Heart left ventricle (tissue), 16 donors: ENCODE results near the gene OR10H3. TPM values are rescaled to one million over a fixed set of nuclear protein-coding genes. Genes with fewer than 3 reads are reported as not detected.
"Not testable (repeated sequence)": the region's sequence is repeated elsewhere in the genome, so short reads cannot be mapped to it uniquely, and the experiment has no call there.

ENCODE experiments used
- ATAC-seq, 4 donors: fragments of 200-7000 bp; cut with Tn5 transposase; one replicate each; pipeline ENCODE4 v1.9.1; 2020 to 2022; ENCODE audit warnings: moderate library complexity in 4 of 4, mild to moderate bottlenecking in 3 of 4, moderate number of reproducible peaks in 1 of 4
- DNase-seq, 5 donors: peaks; one replicate each; pipeline ENCODE4 v3.0.0-alpha.2; 2020
- H3K27ac ChIP-seq, 12 donors: fragments of 200-600 bp; sonication (generic) in 4 of 12; one replicate each; pipeline versions ENCODE4 v1.5.0 to v1.8.0; 2016 to 2022; ENCODE audit warnings: mild to moderate bottlenecking in 2 of 12
- H3K27me3 ChIP-seq, 9 donors: fragments of 200-600 bp; sonication (generic) in 2 of 9; one replicate each; pipeline versions ENCODE4 v1.5.1 to v1.8.0; 2016 to 2022; ENCODE audit warnings: mild to moderate bottlenecking in 3 of 9
- H3K36me3 ChIP-seq, 9 donors: fragments of 200-600 bp; sonication (generic) in 2 of 9; one replicate each; pipeline versions ENCODE4 v1.5.0 to v1.8.0; 2018 to 2022; ENCODE audit warnings: mild to moderate bottlenecking in 2 of 9
- H3K4me1 ChIP-seq, 12 donors: fragments of 200-600 bp; sonication (generic) in 4 of 12; one replicate each; pipeline versions ENCODE4 v1.5.0 to v1.8.0; 2016 to 2022; ENCODE audit warnings: mild to moderate bottlenecking in 3 of 12
- H3K4me3 ChIP-seq, 12 donors: fragments of 200-600 bp; sonication (generic) in 4 of 12; one replicate each; pipeline versions ENCODE4 v1.5.0 to v1.8.0; 2017 to 2022; ENCODE audit warnings: mild to moderate bottlenecking in 9 of 12, moderate library complexity in 4 of 12
- H3K9me3 ChIP-seq, 12 donors: fragments of 200-600 bp; sonication (generic) in 4 of 12; one replicate each; pipeline versions ENCODE4 v1.5.0 to v1.8.0; 2016 to 2022; ENCODE audit warnings: mild to moderate bottlenecking in 1 of 12
- CTCF ChIP-seq, 12 donors: fragments of 200-600 bp; sonication (generic) in 4 of 12; IDR thresholded peaks; one replicate each; pipeline versions ENCODE4 v1.5.0 to v1.8.0; 2018 to 2022; ENCODE audit warnings: antibody characterized with exemption in 12 of 12, mild to moderate bottlenecking in 5 of 12
- POLR2A ChIP-seq, 2 donors: fragments of 450-650 bp; IDR thresholded peaks; one replicate each; pipeline ENCODE4 v1.6.1; 2017; ENCODE audit warnings: antibody characterized with exemption in 2 of 2, mild to moderate bottlenecking in 2 of 2, moderate library complexity in 2 of 2
- WGBS, 4 donors: extraction: QIAGEN DNeasy Blood & Tissue Kit in 2 of 4; methylation state at CpG; one replicate each; pipeline versions ENCODE4 v1.1.5 to v1.1.7; 2013 to 2018; 5-methylcytosine and 5-hydroxymethylcytosine counted together
- intact Hi-C, 10 donors: fragments of 100-400 bp; cut with DNase I; formaldehyde crosslinking; loops; one replicate each; pipeline versions ENCODE4 v1.11.1 to v1.14.2; 2022
- polyA plus RNA-seq, 2 donors: library from polyadenylated mRNA; stranded (reverse); fragments of 200-250 nt; gene quantifications; one replicate each; pipeline ENCODE4 v1.2.3, GENCODE V29; 2013
- total RNA-seq, 9 donors: library from RNA; depleted of rRNA in 2 of 9; stranded (reverse); fragments of >200 nt in 2 of 9; fragmentation: NEBNext Ultra II Directional in 3 of 9; extraction: Animal tissue kit (Norgen Biotek cat#: 25700) in 3 of 9; gene quantifications; one replicate each; pipeline versions ENCODE4 v1.1.0 to v1.2.4, GENCODE V29; 2016 to 2023
- donor health status: ischemic (EF 13 %, LVEDD 7.1; RV severe dilation, severe dysfunction).
- donor health status: healthy with polysubstance abuse.
- donor health status: DM: no; HTN: yes; CAD: no.
- donor health status: DM: no; HTN: no; CAD: no.
- donor health status: ischemic (EF 25% LVEDD 6.9; RV normal size, moderate dysfunction).
- donor health status: ischemic (EF 25% LVEDD 5.7; RV mildly dilated, moderate dysfunction).
- donor health status: healthy.
- donor health status: DM: yes; HTN: yes; CAD: no.
- donor health status: ischemic (EF 35%, LVEDD 5.7; RV mildly dilated, moderate dysfunction).
- donor health status: nonischemic (EF 11% LVEDD 7.7; RV severe dilation, severe dysfunction).
- donor health status: DM: yes; HTN: yes; CAD: no.
- donor health status: PGD.
- donor health status: ischemic (EF 29% LVEDD 5.4; RV normal size, mild dysfunction).
- donor health status: nonischemic (EF 23%, LVEDD 6.1; RV moderate dilation, normal function).

The OR10H3 gene
- total and polyA plus RNA-seq, 11 donors = not detected

- no peak for DNase-seq
- Histone ChIP-seq H3K36me3 (no peaks in the 10 kb centered on the region), H3K9me3 (peaks cover 0 to 6% (median 0%) of the 10 kb centered on the region in 12 donors), H3K4me3 (no peak overlapping the region), H3K27me3 (peaks cover 0 to 31% (median 0%) of the 10 kb centered on the region in 9 donors), H3K27ac (no peak overlapping the region), H3K4me1 (no peaks in the 10 kb centered on the region)
- intact Hi-C loops = no loop called here
- 55 to 72% (median 63%) methylated on average over 2 of the region's 2 CpGs for WGBS, 4 donors
- TF ChIP-seq CTCF (IDR thresholded peaks at IDR 0.05) = no peak
- no peak for TF ChIP-seq POLR2A (IDR thresholded peaks at IDR 0.05)
- no peak for ATAC-seq
Measured at GRCh38 chr19:15758379-15758778, 20.6 kb downstream of the OR10H3 start.

- Histone ChIP-seq H3K27ac (no peak overlapping the region), H3K4me1 (no peaks in the 10 kb centered on the region), H3K9me3 (peaks cover 0 to 8% (median 0%) of the 10 kb centered on the region in 12 donors), H3K27me3 (peaks cover 0 to 31% (median 0%) of the 10 kb centered on the region in 9 donors), H3K4me3 (no peak overlapping the region), H3K36me3 (no peaks in the 10 kb centered on the region)
- 34 to 57% (median 50%) methylated on average over 10 to 28 of the region's 28 CpGs for WGBS, 4 donors
- TF ChIP-seq POLR2A (IDR thresholded peaks at IDR 0.05) (no peak), CTCF (IDR thresholded peaks at IDR 0.05) (peak in 5 of 12 donors; percentile 11 to 23 (median 12))
- intact Hi-C loops = loop anchor here in 1 of 10 donors (1.0 kb wide), 1 partner anchor 131 kb away; no protein-coding TSS in a partner anchor
- no peak for DNase-seq
- no peak for ATAC-seq
Measured at GRCh38 chr19:15759962-15760565, 22.3 kb downstream of the OR10H3 start.

GRCh38 chr19:15769586-15769985, 31.8 kb downstream of the OR10H3 start:
- H3K36me3 ChIP-seq = peaks cover 0 to 17% (median 0%) of the 10 kb centered on the region in 9 donors
- H3K9me3 ChIP-seq = peaks cover 0 to 18% (median 0%) of the 10 kb centered on the region in 12 donors
- no peak for DNase-seq
- H3K4me3 ChIP-seq = no peak overlapping the region
- no peak overlapping the region for H3K27ac ChIP-seq
- ATAC-seq = no peak
- WGBS, 4 donors = 39 to 65% (median 42%) methylated on average over 5 to 6 of the region's 6 CpGs
- no peaks in the 10 kb centered on the region for H3K27me3 ChIP-seq
- TF ChIP-seq POLR2A (IDR thresholded peaks at IDR 0.05) (no peak), CTCF (IDR thresholded peaks at IDR 0.05) (no peak)
- intact Hi-C loops = no loop called here
- no peaks in the 10 kb centered on the region for H3K4me1 ChIP-seq

- not testable (repeated sequence) for DNase-seq, H3K4me3 ChIP-seq, H3K27ac ChIP-seq, H3K27me3 ChIP-seq, H3K9me3 ChIP-seq, ATAC-seq
- intact Hi-C loops = loop anchor here in 1 of 10 donors (10.0 kb wide), 1 partner anchor 99 kb away; the partner anchor contains the start of gene CYP4F12
- H3K36me3 ChIP-seq = peaks cover 0 to 14% (median 0%) of the 10 kb centered on the region in 9 donors
- 72 to 87% (median 80%) methylated on average over 3 of the region's 3 CpGs for WGBS, 4 donors
- peaks cover 0 to 11% (median 1%) of the 10 kb centered on the region in 12 donors for H3K4me1 ChIP-seq
Measured at GRCh38 chr19:15774159-15774558, 36.4 kb downstream of the OR10H3 start.
